Fibroblast of lung (primary cell): Measurements from ENCODE around the gene TENM4.

Experiments used
- EZH2 ChIP-seq: IDR thresholded peaks from 2 replicates; pipeline ENCODE4 v1.5.1; 2012; ENCODE audit warnings: low read length, control low read depth, mild to moderate bottlenecking; ENCODE audit errors: missing control alignments
- TF ChIP-seq, protein P1 (sequence below), 2 donors: IDR thresholded peaks in 1 of 2; conservative IDR thresholded peaks in 1 of 2; 1 replicate in 1 of 2; 2 replicates in 1 of 2; pipeline ENCODE4 v1.5.1; 2011 to 2012; ENCODE audit warnings: low read length in 2 of 2, control low read depth in 1 of 2, inconsistent platforms in 1 of 2, low read depth in 1 of 2, mild to moderate bottlenecking in 1 of 2

DNA sequence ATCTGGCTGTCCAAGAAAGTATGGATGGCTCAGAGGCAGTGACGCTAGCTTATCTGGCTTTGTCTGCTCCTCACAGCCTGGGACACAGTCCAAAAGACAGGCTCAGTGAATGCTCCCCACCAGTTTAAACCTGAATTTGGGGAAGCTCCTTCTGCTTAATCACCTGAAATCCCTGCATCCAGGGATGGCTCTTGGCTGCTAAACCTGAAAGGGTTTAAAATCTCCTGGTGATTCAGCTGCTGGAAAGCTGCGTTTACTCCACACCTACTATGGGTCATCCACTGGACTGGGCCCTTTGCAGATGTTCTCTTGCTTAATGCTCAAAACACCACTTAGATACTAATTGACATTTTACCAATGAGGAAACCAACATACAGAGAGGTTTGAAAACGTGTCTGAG, 564.2 kb downstream of the TENM4 start:
- TF ChIP-seq, protein P1, sequence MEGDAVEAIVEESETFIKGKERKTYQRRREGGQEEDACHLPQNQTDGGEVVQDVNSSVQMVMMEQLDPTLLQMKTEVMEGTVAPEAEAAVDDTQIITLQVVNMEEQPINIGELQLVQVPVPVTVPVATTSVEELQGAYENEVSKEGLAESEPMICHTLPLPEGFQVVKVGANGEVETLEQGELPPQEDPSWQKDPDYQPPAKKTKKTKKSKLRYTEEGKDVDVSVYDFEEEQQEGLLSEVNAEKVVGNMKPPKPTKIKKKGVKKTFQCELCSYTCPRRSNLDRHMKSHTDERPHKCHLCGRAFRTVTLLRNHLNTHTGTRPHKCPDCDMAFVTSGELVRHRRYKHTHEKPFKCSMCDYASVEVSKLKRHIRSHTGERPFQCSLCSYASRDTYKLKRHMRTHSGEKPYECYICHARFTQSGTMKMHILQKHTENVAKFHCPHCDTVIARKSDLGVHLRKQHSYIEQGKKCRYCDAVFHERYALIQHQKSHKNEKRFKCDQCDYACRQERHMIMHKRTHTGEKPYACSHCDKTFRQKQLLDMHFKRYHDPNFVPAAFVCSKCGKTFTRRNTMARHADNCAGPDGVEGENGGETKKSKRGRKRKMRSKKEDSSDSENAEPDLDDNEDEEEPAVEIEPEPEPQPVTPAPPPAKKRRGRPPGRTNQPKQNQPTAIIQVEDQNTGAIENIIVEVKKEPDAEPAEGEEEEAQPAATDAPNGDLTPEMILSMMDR (conservative IDR thresholded peaks at IDR 0.05 in 1 of 2, IDR thresholded peaks at IDR 0.05 in 1 of 2; ENCODE audit: low read depth in 1 of 2, low read length in 2 of 2): no peak
- TF ChIP-seq EZH2: no peak
